ENCODE results near the gene SIK2. TPM values are rescaled to one million over a fixed set of nuclear protein-coding genes. Genes with fewer than 3 reads are reported as not detected.

SIK2 gene
- total and polyA plus RNA-seq, 10 donors: 1.7 to 23.8 (median 14.9) TPM

- Histone ChIP-seq H3K4me1 (no peaks in the 10 kb centered on the region), H3K27ac (no peak overlapping the region), H3K9me3 (no peaks in the 10 kb centered on the region), H3K27me3 (replicated peaks in 1 of 7) (no peaks in the 10 kb centered on the region), H3K4me3 (no peak overlapping the region), H3K36me3 (no peaks in the 10 kb centered on the region)
- 21 to 40% (median 32%) methylated on average over 1 of the region's 1 CpG for WGBS, 5 donors
- intact Hi-C loops (cut with DNase I; ENCODE audit: low total_unique reads): loop anchor here (5.0 kb wide), 1 partner anchor 256 kb away; no protein-coding TSS in a partner anchor
- DNase-seq: no peak
- no peak for TF ChIP-seq POLR2A (IDR thresholded peaks at IDR 0.05)
- TF ChIP-seq, protein P1, sequence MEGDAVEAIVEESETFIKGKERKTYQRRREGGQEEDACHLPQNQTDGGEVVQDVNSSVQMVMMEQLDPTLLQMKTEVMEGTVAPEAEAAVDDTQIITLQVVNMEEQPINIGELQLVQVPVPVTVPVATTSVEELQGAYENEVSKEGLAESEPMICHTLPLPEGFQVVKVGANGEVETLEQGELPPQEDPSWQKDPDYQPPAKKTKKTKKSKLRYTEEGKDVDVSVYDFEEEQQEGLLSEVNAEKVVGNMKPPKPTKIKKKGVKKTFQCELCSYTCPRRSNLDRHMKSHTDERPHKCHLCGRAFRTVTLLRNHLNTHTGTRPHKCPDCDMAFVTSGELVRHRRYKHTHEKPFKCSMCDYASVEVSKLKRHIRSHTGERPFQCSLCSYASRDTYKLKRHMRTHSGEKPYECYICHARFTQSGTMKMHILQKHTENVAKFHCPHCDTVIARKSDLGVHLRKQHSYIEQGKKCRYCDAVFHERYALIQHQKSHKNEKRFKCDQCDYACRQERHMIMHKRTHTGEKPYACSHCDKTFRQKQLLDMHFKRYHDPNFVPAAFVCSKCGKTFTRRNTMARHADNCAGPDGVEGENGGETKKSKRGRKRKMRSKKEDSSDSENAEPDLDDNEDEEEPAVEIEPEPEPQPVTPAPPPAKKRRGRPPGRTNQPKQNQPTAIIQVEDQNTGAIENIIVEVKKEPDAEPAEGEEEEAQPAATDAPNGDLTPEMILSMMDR (IDR thresholded peaks at IDR 0.05 in 8 of 11, conservative IDR thresholded peaks at IDR 0.05 in 3 of 11): peak in 9 of 11 experiments; percentile 31 to 57 (median 49)
Observed at GRCh38 chr11:111586388-111586831, 15.8 kb upstream of the SIK2 start.

DNA sequence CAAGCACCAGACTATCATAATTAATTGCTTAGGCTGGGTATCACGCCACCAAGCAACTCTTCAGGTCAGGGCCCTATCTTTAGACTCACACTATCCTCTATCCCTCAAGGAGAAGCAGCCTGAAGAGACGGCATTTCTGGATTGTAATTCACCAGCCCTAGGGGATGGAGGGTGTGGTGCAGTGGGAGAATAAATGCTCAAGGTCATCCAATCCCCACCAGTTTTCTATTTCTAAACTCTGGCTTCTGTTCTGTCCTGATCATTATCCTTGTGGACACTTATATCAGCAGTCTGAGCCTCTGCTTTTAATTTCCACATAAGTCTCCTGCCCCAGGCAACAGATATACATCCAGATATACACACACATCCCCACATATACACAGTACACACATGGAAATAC, 13.1 kb upstream of the SIK2 start:
- Histone ChIP-seq H3K27me3 (replicated peaks in 1 of 7) (no peaks in the 10 kb centered on the region), H3K4me3 (no peak overlapping the region), H3K9me3 (no peaks in the 10 kb centered on the region), H3K4me1 (no peaks in the 10 kb centered on the region), H3K36me3 (no peaks in the 10 kb centered on the region), H3K27ac (no peak overlapping the region)
- TF ChIP-seq POLR2AphosphoS5 (IDR thresholded peaks at IDR 0.05): no peak
- TF ChIP-seq, protein P1 (IDR thresholded peaks at IDR 0.05 in 8 of 11, conservative IDR thresholded peaks at IDR 0.05 in 3 of 11): no peak
- TF ChIP-seq POLR2A (IDR thresholded peaks at IDR 0.05): no peak
- 74 to 84% (median 80%) methylated on average over 2 of the region's 2 CpGs for WGBS, 5 donors
- intact Hi-C loops (cut with DNase I; ENCODE audit: low total_unique reads): loop anchor here (5.0 kb wide), 1 partner anchor 253 kb away; no protein-coding TSS in a partner anchor
- DNase-seq: no peak

DNA sequence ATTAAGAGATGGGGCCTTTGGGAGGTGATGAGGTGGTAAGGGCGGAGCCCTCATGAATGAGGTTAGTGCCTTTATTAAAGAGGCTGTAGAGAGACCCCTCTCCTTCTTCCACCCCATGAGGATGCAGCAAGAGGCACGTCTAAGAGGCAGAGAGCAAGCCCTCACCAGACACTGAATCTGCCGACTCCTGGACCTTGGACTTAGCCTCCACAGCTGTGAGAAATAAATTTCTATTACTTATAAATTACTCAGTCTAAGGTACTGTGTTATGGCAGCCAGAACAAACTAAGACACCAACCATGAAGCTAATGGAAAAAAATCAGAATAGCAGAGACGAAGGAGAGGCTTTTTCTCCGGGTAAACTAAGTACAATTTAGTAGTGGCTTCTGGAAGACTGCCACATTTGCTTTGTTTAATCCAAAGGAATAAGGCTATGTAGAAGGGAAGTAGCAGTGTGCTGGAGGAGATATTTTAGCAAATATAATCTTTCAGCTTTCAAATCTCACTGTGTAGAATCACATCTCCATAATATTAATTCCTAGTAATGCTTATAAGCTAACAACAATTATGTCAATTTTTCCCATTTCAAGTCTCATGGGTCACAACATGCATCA, 12.3 kb upstream of the SIK2 start:
- TF ChIP-seq POLR2AphosphoS5 (IDR thresholded peaks at IDR 0.05): no peak
- TF ChIP-seq, protein P1 (IDR thresholded peaks at IDR 0.05 in 8 of 11, conservative IDR thresholded peaks at IDR 0.05 in 3 of 11): no peak
- no peak for TF ChIP-seq POLR2A (IDR thresholded peaks at IDR 0.05)
- Histone ChIP-seq H3K36me3 (no peaks in the 10 kb centered on the region), H3K4me3 (no peak overlapping the region), H3K9me3 (no peaks in the 10 kb centered on the region), H3K4me1 (no peaks in the 10 kb centered on the region), H3K27me3 (replicated peaks in 1 of 7) (no peaks in the 10 kb centered on the region), H3K27ac (no peak overlapping the region)
- DNase-seq: no peak
- intact Hi-C loops (cut with DNase I; ENCODE audit: low total_unique reads): loop anchor here (5.0 kb wide), 1 partner anchor 252 kb away; no protein-coding TSS in a partner anchor
- WGBS, 5 donors: 79 to 92% (median 87%) methylated on average over 5 of the region's 5 CpGs

DNA sequence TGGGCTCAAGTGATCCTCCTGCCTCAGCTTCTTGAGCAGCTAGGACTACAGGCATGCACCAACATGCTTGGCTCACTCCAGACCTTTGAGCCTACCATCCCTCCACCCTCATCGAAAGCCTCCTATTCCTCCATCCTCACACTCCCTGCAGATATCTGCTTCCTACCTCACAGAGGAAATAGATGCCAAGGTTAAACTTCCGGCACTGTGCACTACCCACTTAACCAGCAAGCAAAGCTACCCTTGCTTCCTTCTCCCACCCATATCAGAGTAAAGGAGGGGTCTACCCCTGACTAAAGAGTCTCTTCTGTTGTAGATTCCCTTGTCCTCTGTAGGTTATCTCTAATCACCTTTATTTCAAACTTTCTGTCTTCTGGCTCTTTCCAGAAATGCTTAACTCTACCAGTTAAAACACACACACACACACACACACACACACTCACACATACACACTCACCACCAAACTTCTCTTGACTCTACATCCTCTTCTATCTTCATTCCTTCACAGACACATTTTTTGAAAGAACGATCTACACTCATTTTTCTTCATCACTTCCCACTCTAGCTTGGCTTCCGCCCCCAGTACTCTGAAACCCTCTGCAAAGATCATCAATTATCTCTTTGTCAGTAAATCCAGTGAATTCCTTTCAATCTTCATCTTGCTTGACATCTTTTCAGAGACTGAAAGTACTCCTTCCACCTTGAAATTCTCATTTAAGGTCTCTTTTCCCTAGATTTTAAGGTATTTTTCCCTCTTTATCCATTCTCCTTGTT, 10.9 kb upstream of the SIK2 start:
- Histone ChIP-seq H3K9me3 (no peaks in the 10 kb centered on the region), H3K27me3 (replicated peaks in 1 of 7) (no peaks in the 10 kb centered on the region), H3K4me1 (no peaks in the 10 kb centered on the region), H3K36me3 (no peaks in the 10 kb centered on the region), H3K27ac (no peak overlapping the region), H3K4me3 (no peak overlapping the region)
- 46 to 74% (median 62%) methylated on average over 4 of the region's 4 CpGs for WGBS, 5 donors
- no peak for DNase-seq
- TF ChIP-seq, protein P1 (IDR thresholded peaks at IDR 0.05 in 8 of 11, conservative IDR thresholded peaks at IDR 0.05 in 3 of 11): no peak
- TF ChIP-seq POLR2AphosphoS5 (IDR thresholded peaks at IDR 0.05) (no peak), POLR2A (IDR thresholded peaks at IDR 0.05) (no peak)
- intact Hi-C loops (cut with DNase I; ENCODE audit: low total_unique reads): no loop called here

Data from spleen (tissue), 11 donors.